Measurements from ENCODE around the gene WDR64.
"Not testable (repeated sequence)": the region's sequence is repeated elsewhere in the genome, so short reads cannot be mapped to it uniquely, and the experiment has no call there.

The WDR64 gene

GRCh38 chr1:241813768-241814320 lies 161.8 kb downstream of the WDR64 start:
- DNase-seq = no peak

- DNase-seq = no peak
These were observed 163.9 kb downstream of the WDR64 start for GRCh38 chr1:241816008-241816407.

GRCh38 chr1:241817331-241817792 lies 165.3 kb downstream of the WDR64 start:
- no peak for DNase-seq

GRCh38 chr1:241817956-241818612 lies 166.0 kb downstream of the WDR64 start:
- no peak for DNase-seq

- no peak for DNase-seq
These were observed 167.3 kb downstream of the WDR64 start for GRCh38 chr1:241819340-241819866.

GRCh38 chr1:241821363-241821762 lies 169.3 kb downstream of the WDR64 start:
- DNase-seq = no peak

GRCh38 chr1:241822846-241823245 lies 170.8 kb downstream of the WDR64 start:
- DNase-seq = no peak

- no peak for DNase-seq
These were observed 171.8 kb downstream of the WDR64 start for GRCh38 chr1:241823925-241824324.

- no peak for DNase-seq
These were observed 173.5 kb downstream of the WDR64 start for GRCh38 chr1:241825581-241825980.

GRCh38 chr1:241826613-241827012 lies 174.5 kb downstream of the WDR64 start:
- not testable (repeated sequence) for DNase-seq

GRCh38 chr1:241827264-241827663 lies 175.2 kb downstream of the WDR64 start:
- no peak for DNase-seq

- DNase-seq = no peak
These were observed 176.5 kb downstream of the WDR64 start for GRCh38 chr1:241828463-241829021.

GRCh38 chr1:241829468-241829867 lies 177.4 kb downstream of the WDR64 start:
- DNase-seq = no peak

- peak; percentile 27 for DNase-seq
These were observed 182.8 kb downstream of the WDR64 start for GRCh38 chr1:241834733-241835377.

GRCh38 chr1:241836941-241837340 lies 184.9 kb downstream of the WDR64 start:
- no peak for DNase-seq

- no peak for DNase-seq
These were observed 185.3 kb downstream of the WDR64 start for GRCh38 chr1:241837416-241837815.

- DNase-seq = no peak
These were observed 185.8 kb downstream of the WDR64 start for GRCh38 chr1:241837901-241838300.

GRCh38 chr1:241838897-241839296 lies 186.8 kb downstream of the WDR64 start:
- no peak for DNase-seq

- no peak for DNase-seq
These were observed 187.4 kb downstream of the WDR64 start for GRCh38 chr1:241839369-241839979.

GRCh38 chr1:241840164-241840563 lies 188.1 kb downstream of the WDR64 start:
- DNase-seq = no peak

- no peak for DNase-seq
These were observed 189.6 kb downstream of the WDR64 start for GRCh38 chr1:241841691-241842090.

- DNase-seq = no peak
These were observed 190.5 kb downstream of the WDR64 start for GRCh38 chr1:241842565-241842964.

- no peak for DNase-seq
These were observed 192.5 kb downstream of the WDR64 start for GRCh38 chr1:241844593-241844992.
